Measurements from ENCODE around the gene AHCYL2. TPM values are rescaled to one million over a fixed set of nuclear protein-coding genes. Genes with fewer than 3 reads are reported as not detected.

AHCYL2 gene
- polyA plus RNA-seq, 1 experiment, result 7.8 TPM

DNA sequence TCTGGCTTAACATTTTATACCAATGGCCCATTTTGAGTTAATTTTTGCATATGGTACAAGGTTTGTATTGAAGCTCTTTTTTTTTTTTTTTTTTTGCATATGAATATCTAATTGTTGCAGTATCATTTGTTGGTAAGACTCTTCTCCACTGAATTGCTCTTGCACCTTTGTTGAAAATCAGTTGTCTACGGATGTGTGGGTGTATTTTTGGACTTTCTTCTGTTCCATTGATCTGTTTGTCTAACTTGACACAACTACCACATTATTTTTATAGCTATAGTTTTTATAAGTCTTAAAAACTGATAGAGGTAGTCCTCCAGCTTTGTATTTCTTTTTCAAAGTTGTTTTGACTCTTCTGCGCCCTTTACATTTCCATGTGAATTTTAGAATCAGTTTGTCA lies 53.9 kb downstream of the AHCYL2 start:
- Histone ChIP-seq H3K36me3 (ENCODE audit: control insufficient read depth, insufficient read depth, low read length) (no peaks in the 10 kb centered on the region), H3K4me3 (ENCODE audit: low read depth, low read length) (no peak overlapping the region), H3K27me3 (ENCODE audit: control insufficient read depth, insufficient read depth, low read length) (no peaks in the 10 kb centered on the region)
- ChIA-PET POLR2A (no interaction called here), CTCF (no interaction called here)
- TF ChIP-seq, protein P1, sequence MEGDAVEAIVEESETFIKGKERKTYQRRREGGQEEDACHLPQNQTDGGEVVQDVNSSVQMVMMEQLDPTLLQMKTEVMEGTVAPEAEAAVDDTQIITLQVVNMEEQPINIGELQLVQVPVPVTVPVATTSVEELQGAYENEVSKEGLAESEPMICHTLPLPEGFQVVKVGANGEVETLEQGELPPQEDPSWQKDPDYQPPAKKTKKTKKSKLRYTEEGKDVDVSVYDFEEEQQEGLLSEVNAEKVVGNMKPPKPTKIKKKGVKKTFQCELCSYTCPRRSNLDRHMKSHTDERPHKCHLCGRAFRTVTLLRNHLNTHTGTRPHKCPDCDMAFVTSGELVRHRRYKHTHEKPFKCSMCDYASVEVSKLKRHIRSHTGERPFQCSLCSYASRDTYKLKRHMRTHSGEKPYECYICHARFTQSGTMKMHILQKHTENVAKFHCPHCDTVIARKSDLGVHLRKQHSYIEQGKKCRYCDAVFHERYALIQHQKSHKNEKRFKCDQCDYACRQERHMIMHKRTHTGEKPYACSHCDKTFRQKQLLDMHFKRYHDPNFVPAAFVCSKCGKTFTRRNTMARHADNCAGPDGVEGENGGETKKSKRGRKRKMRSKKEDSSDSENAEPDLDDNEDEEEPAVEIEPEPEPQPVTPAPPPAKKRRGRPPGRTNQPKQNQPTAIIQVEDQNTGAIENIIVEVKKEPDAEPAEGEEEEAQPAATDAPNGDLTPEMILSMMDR (IDR thresholded peaks at IDR 0.05; ENCODE audit: insufficient read depth, low read depth, low read length), result no peak
- no peak for DNase-seq (ENCODE audit: low read depth)

DNA sequence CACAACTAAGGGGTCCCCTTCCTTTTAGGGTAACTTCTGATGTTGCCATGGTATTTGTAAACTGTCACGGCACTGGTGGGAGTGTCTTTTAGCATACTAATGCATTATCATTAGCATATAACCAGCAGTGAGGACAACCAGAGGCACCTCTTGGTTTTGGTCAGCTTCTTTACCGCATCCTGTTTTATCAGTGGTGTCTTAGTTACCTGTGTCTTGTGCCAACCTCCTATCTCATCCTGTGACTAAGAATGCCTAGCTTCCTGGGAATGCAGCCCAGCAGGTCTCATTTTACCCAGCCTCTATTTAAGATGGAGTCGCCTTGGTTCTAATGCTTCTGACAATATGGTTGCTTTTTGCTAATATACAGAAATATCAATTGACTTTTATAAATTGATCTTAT lies 54.9 kb downstream of the AHCYL2 start:
- Histone ChIP-seq H3K4me3 (ENCODE audit: low read depth, low read length) (no peak overlapping the region), H3K36me3 (ENCODE audit: control insufficient read depth, insufficient read depth, low read length) (no peaks in the 10 kb centered on the region), H3K27me3 (ENCODE audit: control insufficient read depth, insufficient read depth, low read length) (no peaks in the 10 kb centered on the region)
- ChIA-PET CTCF (no interaction called here), POLR2A (no interaction called here)
- DNase-seq (ENCODE audit: low read depth), result no peak
- TF ChIP-seq, protein P1 (IDR thresholded peaks at IDR 0.05; ENCODE audit: insufficient read depth, low read depth, low read length), result no peak

DNA sequence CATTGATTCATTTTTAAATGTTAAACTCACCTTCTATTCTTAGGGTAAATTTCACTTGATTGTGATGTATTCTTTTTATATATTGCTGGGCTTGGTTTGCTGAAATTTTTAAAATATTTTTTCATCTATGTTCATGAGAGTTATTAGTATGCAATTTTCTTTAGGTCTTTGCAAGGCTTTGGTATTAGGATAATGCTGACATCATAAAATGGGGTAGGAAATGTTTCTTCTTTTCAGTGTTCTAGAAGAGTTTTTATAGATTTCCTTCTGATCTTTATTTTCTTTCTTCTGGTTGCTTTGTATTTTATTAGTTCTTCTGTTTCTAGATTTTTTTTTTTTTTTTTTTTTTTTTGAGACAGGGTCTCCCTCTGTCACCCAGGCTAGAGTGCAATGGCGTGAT lies 56.3 kb downstream of the AHCYL2 start:
- TF ChIP-seq, protein P1 (IDR thresholded peaks at IDR 0.05; ENCODE audit: insufficient read depth, low read depth, low read length), result no peak
- Histone ChIP-seq H3K27me3 (ENCODE audit: control insufficient read depth, insufficient read depth, low read length) (no peaks in the 10 kb centered on the region), H3K4me3 (ENCODE audit: low read depth, low read length) (no peak overlapping the region), H3K36me3 (ENCODE audit: control insufficient read depth, insufficient read depth, low read length) (no peaks in the 10 kb centered on the region)
- POLR2A ChIA-PET, result no interaction called here
- CTCF ChIA-PET, result no interaction called here
- DNase-seq (ENCODE audit: low read depth), result no peak

DNA sequence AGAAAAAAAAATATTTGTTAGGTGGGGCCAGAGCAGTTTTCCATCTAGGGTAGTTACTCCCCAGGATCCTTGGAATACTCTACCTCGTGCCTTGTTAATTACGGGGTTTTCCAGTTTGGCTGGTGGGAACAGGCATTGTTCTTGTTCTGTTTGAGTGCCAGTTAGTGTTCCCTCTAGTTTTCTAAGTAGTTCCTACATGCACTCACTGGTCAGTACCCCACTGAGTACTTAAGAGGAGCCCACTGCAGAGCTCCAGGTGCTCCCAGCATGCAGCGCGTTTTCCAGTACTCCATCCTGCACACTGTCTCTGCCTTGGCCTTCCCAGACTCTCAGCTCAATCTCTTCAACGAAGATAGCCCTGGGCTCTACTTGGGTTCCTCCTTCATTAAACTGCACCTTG lies 58.0 kb downstream of the AHCYL2 start:
- DNase-seq (ENCODE audit: low read depth), result no peak
- Histone ChIP-seq H3K27me3 (ENCODE audit: control insufficient read depth, insufficient read depth, low read length) (no peaks in the 10 kb centered on the region), H3K4me3 (ENCODE audit: low read depth, low read length) (no peak overlapping the region), H3K36me3 (ENCODE audit: control insufficient read depth, insufficient read depth, low read length) (no peaks in the 10 kb centered on the region)
- TF ChIP-seq, protein P1 (IDR thresholded peaks at IDR 0.05; ENCODE audit: insufficient read depth, low read depth, low read length), result no peak
- CTCF ChIA-PET, result interaction anchor here (0.9 to 2.9 kb wide), 4 partner anchors 10 to 72 kb away, joined by 3 to 11 read pairs (median 6); no protein-coding TSS in a partner anchor
- POLR2A ChIA-PET, result no interaction called here

DNA sequence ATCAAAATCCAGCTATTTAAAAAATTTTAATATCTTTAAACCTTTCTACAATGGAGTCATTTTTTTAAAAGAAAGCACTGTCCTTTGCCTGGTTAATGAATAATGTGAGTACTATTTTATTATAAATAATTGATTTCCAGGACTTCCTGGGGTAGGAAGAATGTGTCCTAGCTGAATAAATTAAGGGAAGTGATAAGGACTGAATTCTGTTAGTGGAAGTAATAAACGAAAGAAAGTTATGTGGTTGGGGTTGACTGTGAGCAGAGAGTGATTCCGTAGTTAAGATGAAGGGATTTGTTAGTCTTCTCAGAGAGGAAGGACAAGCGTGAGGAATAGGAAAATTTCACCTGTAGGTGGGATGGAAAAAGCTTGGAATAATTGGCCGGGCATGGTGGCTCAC lies 59.1 kb downstream of the AHCYL2 start:
- H3K27me3 ChIP-seq (ENCODE audit: control insufficient read depth, insufficient read depth, low read length), result no peaks in the 10 kb centered on the region
- TF ChIP-seq, protein P1 (IDR thresholded peaks at IDR 0.05; ENCODE audit: insufficient read depth, low read depth, low read length), result no peak
- H3K4me3 ChIP-seq (ENCODE audit: low read depth, low read length), result no peak overlapping the region
- ChIA-PET POLR2A (no interaction called here), CTCF (interaction anchor here (0.9 to 2.9 kb wide), 5 partner anchors 11 to 73 kb away, joined by 3 to 11 read pairs (median 4); no protein-coding TSS in a partner anchor)
- no peaks in the 10 kb centered on the region for H3K36me3 ChIP-seq (ENCODE audit: control insufficient read depth, insufficient read depth, low read length)
- DNase-seq (ENCODE audit: low read depth), result no peak
